DND-41 (cell line): ENCODE measurements around the gene GUCA2A.
A peak's percentile ranks its signal among the peaks of the same experiment; 100 is the strongest.

Experiments used
- ATAC-seq: fragments of 200-7000 bp; cut with Tn5 transposase; 3 replicates; pipeline ENCODE4 v1.9.1; 2021; ENCODE audit warnings: low read depth; ENCODE audit not compliant: insufficient read depth
- DNase-seq: peaks from one replicate; pipeline ENCODE4 v3.0.0-alpha.2; 2020
- H2AFZ ChIP-seq: 2 replicates; pipeline ENCODE4 v1.6.0; 2012; ENCODE audit warnings: low read depth, low read length
- H3K27ac ChIP-seq: 2 replicates; pipeline ENCODE4 v1.5.1; 2012; ENCODE audit warnings: low read length, inconsistent platforms
- H3K27me3 ChIP-seq: fragments of 200-600 bp; sonication (generic); 2 replicates; pipeline ENCODE4 v1.6.0; 2012; ENCODE audit warnings: low read length, mild to moderate bottlenecking, inconsistent platforms; ENCODE audit not compliant: insufficient read depth, poor library complexity
- H3K36me3 ChIP-seq: 2 replicates; pipeline ENCODE4 v1.5.1; 2012; ENCODE audit warnings: low read length, inconsistent platforms; ENCODE audit not compliant: insufficient read depth
- H3K4me1 ChIP-seq: 2 replicates; pipeline ENCODE4 v1.5.1; 2012; ENCODE audit warnings: mild to moderate bottlenecking, low read length; ENCODE audit not compliant: insufficient read depth
- H3K4me2 ChIP-seq: 2 replicates; pipeline ENCODE4 v1.6.0; 2012; ENCODE audit warnings: mild to moderate bottlenecking, moderate library complexity, low read length, inconsistent platforms; ENCODE audit not compliant: insufficient read depth
- H3K4me3 ChIP-seq, 2 experiments: fragments of 200-600 bp in 1 of 2; shearing (Covaris generic) in 1 of 2; 2 replicates each; pipeline ENCODE4 v1.5.1; 2012 to 2016; ENCODE audit warnings: inconsistent platforms in 2 of 2, low read length in 2 of 2, mild to moderate bottlenecking in 2 of 2, low read depth in 1 of 2, moderate library complexity in 1 of 2
- H3K79me2 ChIP-seq: 2 replicates; pipeline ENCODE4 v1.6.0; 2012; ENCODE audit warnings: low read length, inconsistent platforms; ENCODE audit not compliant: insufficient read depth
- H3K9ac ChIP-seq: 2 replicates; pipeline ENCODE4 v1.6.0; 2012; ENCODE audit warnings: low read depth, mild to moderate bottlenecking, inconsistent platforms, low read length, moderate library complexity
- H3K9me3 ChIP-seq: 2 replicates; pipeline ENCODE4 v1.5.1; 2012; ENCODE audit warnings: low read length, moderate library complexity, mild to moderate bottlenecking, inconsistent platforms; ENCODE audit not compliant: insufficient read depth, severe bottlenecking
- H4K20me1 ChIP-seq: 2 replicates; pipeline ENCODE4 v1.6.0; 2012; ENCODE audit warnings: low read length; ENCODE audit not compliant: insufficient read depth
- EZH2 ChIP-seq: IDR thresholded peaks from 3 replicates; pipeline ENCODE4 v1.6.1; 2012; ENCODE audit warnings: borderline replicate concordance, low read depth, mild to moderate bottlenecking, moderate library complexity, low read length, inconsistent platforms; ENCODE audit not compliant: severe bottlenecking
- TF ChIP-seq, protein P1 (sequence below): IDR thresholded peaks from 2 replicates; pipeline ENCODE4 v1.5.1; 2012; ENCODE audit warnings: borderline replicate concordance, low read length, moderate library complexity, mild to moderate bottlenecking; ENCODE audit not compliant: poor library complexity, severe bottlenecking; ENCODE audit errors: extremely low read depth

Gene GUCA2A

DNA sequence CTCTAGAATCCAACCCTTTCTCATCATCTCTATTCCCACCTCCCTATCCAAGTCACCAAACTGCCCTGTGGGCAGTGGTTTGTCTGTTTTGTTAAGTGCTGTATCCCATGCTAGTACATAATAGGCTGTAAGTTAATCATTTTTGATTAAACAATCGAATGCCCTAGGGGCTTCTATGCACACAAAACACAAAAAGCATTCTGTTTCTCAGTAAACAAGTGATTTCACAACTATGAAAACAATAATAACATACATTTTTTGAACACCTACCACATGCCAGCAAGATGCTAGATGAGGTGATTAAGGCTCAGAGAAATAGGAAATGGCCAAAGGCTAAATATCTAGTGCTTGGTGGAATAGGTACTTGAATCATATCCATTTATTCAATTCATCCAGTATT, 16.4 kb downstream of the GUCA2A start:
- H3K79me2 ChIP-seq = no peaks in the 10 kb centered on the region
- no peaks in the 10 kb centered on the region for H3K36me3 ChIP-seq
- H3K9me3 ChIP-seq = no peaks in the 10 kb centered on the region
- H3K27me3 ChIP-seq = no peaks in the 10 kb centered on the region
- peaks cover 12% of the 10 kb centered on the region for H3K4me1 ChIP-seq
- TF ChIP-seq EZH2 = no peak
- TF ChIP-seq, protein P1, sequence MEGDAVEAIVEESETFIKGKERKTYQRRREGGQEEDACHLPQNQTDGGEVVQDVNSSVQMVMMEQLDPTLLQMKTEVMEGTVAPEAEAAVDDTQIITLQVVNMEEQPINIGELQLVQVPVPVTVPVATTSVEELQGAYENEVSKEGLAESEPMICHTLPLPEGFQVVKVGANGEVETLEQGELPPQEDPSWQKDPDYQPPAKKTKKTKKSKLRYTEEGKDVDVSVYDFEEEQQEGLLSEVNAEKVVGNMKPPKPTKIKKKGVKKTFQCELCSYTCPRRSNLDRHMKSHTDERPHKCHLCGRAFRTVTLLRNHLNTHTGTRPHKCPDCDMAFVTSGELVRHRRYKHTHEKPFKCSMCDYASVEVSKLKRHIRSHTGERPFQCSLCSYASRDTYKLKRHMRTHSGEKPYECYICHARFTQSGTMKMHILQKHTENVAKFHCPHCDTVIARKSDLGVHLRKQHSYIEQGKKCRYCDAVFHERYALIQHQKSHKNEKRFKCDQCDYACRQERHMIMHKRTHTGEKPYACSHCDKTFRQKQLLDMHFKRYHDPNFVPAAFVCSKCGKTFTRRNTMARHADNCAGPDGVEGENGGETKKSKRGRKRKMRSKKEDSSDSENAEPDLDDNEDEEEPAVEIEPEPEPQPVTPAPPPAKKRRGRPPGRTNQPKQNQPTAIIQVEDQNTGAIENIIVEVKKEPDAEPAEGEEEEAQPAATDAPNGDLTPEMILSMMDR = no peak
- H3K9ac ChIP-seq = no peak overlapping the region
- no peak overlapping the region for H2AFZ ChIP-seq
- ATAC-seq = no peak
- DNase-seq = no peak
- no peak overlapping the region for H3K4me3 ChIP-seq
- no peak overlapping the region for H3K27ac ChIP-seq
- H3K4me2 ChIP-seq = no peak overlapping the region
- no peaks in the 10 kb centered on the region for H4K20me1 ChIP-seq

GRCh38 chr1:42146626-42147320, 17.8 kb downstream of the GUCA2A start:
- Histone ChIP-seq H3K36me3 (no peaks in the 10 kb centered on the region), H3K27me3 (no peaks in the 10 kb centered on the region), H3K4me1 (peaks cover 18% of the 10 kb centered on the region), H3K9me3 (no peaks in the 10 kb centered on the region), H3K4me3 (no peak overlapping the region), H3K4me2 (no peak overlapping the region), H2AFZ (no peak overlapping the region), H4K20me1 (no peaks in the 10 kb centered on the region), H3K79me2 (no peaks in the 10 kb centered on the region), H3K9ac (no peak overlapping the region), H3K27ac (no peak overlapping the region)
- TF ChIP-seq EZH2 = no peak
- TF ChIP-seq, protein P1 = peak; percentile 88
- DNase-seq = peak; percentile 68
- peak; percentile 66 for ATAC-seq

DNA sequence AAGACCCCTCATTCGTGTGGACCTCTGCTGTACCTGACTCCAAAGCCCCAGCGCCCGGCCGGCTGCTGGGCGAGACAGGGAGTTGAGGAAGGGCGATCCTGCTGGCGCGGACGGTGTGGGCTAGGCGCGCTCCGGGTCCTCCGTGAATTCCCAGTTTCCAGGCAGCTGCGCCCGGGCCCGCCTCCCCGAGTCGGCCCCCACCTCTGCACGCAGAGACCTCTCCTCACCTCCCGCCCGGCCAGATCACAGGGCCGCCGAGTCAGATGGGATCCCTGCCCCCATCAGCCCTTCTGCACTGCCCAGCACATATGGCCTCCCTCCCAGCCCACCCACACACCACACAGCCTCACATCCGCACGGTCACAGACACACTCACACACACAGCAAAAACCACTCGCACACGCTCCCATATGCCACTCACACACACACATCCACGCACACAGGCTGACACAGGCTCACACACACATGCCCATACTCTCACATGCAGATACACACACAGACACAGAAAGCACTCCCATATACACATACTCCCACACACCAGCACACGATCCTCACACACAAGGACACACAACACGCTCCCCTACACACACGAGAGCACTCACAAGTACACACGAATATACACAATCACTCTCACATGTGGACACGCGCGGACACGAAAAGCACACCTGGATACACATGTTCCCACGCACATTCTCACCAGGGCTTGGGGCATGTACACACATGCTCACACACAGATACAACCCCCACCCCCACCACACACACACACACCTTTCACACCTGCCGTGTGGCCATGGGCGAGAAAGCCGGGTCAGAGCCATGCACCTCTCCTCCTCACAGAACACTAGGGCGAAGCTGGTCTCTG, 18.6 kb downstream of the GUCA2A start:
- no peak overlapping the region for H3K9ac ChIP-seq
- no peak overlapping the region for H2AFZ ChIP-seq
- H3K36me3 ChIP-seq = no peaks in the 10 kb centered on the region
- H4K20me1 ChIP-seq = no peaks in the 10 kb centered on the region
- no peak for ATAC-seq
- no peak overlapping the region for H3K27ac ChIP-seq
- peaks cover 18% of the 10 kb centered on the region for H3K4me1 ChIP-seq
- H3K4me3 ChIP-seq = no peak overlapping the region
- TF ChIP-seq, protein P1 = no peak
- no peak for TF ChIP-seq EZH2
- H3K9me3 ChIP-seq = no peaks in the 10 kb centered on the region
- H3K27me3 ChIP-seq = no peaks in the 10 kb centered on the region
- no peaks in the 10 kb centered on the region for H3K79me2 ChIP-seq
- no peak for DNase-seq
- no peak overlapping the region for H3K4me2 ChIP-seq
